ENCODE results near the gene NT5DC3. TPM values are rescaled to one million over a fixed set of nuclear protein-coding genes. Genes with fewer than 3 reads are reported as not detected.
A peak's percentile ranks its signal among the peaks of the same experiment; 100 is the strongest.

The NT5DC3 gene
- total RNA-seq, 4 donors from 2014 or later: 3.6 to 5.8 (median 4.4) TPM

DNA sequence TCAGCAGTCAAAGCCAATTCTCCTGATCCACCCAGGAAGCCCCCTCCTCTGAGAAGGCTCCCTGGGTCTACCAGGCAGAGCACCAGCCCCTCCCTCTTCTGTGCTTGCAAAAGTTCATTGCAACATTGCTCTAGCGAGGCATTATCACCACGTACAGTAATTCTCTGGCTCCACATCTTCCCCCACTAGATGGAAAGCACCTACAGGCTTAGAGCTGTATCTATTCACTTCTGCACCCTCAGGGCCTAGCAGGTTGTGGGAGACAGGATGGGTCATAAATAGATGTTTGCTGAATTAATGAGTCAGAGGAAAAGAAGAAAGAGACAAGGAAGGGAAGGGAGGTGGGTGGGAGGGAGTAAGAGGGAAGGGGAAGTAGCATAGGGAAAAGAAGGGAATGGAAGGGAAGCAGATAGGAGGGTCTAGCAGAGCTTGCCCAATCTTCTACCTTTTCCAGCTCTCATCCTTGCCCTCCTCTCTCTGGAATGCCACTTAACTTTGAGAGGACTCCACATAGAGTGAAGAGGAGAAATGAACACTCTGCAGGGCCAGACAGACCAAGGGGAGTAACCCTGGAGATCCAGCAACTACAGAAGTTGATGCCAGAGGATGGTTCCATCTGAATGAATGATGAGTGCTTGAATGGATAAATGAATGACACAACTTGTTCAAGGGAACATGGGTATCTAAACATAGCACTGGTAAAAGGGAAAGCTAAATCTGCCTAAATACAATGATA lies 42.0 kb upstream of the NT5DC3 start:
- peaks cover 5 to 14% of the 10 kb centered on the region in 2 donors for H3K4me1 ChIP-seq
- TF ChIP-seq POLR2A (IDR thresholded peaks at IDR 0.05): peak in 1 of 2 donors; percentile 15
- TF ChIP-seq, protein P1, sequence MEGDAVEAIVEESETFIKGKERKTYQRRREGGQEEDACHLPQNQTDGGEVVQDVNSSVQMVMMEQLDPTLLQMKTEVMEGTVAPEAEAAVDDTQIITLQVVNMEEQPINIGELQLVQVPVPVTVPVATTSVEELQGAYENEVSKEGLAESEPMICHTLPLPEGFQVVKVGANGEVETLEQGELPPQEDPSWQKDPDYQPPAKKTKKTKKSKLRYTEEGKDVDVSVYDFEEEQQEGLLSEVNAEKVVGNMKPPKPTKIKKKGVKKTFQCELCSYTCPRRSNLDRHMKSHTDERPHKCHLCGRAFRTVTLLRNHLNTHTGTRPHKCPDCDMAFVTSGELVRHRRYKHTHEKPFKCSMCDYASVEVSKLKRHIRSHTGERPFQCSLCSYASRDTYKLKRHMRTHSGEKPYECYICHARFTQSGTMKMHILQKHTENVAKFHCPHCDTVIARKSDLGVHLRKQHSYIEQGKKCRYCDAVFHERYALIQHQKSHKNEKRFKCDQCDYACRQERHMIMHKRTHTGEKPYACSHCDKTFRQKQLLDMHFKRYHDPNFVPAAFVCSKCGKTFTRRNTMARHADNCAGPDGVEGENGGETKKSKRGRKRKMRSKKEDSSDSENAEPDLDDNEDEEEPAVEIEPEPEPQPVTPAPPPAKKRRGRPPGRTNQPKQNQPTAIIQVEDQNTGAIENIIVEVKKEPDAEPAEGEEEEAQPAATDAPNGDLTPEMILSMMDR (IDR thresholded peaks at IDR 0.05): no peak
- H3K27me3 ChIP-seq: no peaks in the 10 kb centered on the region
- DNase-seq: peak; percentile 38 to 55
- peak overlapping the region in 1 of 3 donors; percentile 19 for H3K27ac ChIP-seq
- no peaks in the 10 kb centered on the region for H3K9me3 ChIP-seq
- no peak overlapping the region for H3K4me3 ChIP-seq (replicated peaks in 1 of 3)
- 66 to 67% methylated on average over 2 of the region's 2 CpGs for WGBS, 2 donors
- H3K36me3 ChIP-seq: no peaks in the 10 kb centered on the region
- intact Hi-C loops (cut with DNase I): no loop called here

DNA sequence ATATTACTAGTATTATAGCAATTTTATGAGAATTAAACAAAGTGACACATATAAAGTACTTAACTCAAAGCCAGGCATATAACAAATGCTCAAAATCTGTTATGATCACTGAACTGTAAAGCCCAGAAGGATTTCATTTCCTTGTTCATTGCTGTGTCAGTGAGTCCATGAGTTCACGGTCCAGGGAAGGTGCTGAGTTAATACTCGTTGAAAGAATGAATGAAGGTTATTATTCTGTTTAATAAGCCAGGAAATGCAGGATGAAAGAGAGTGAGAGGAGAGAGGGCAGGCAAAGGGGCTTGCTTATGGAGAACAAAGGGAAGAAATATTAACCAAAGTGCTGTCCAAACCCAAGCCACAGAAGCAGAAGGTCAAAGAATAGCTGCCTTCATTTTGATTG lies 40.2 kb upstream of the NT5DC3 start:
- no peak for DNase-seq
- no peaks in the 10 kb centered on the region for H3K36me3 ChIP-seq
- H3K27me3 ChIP-seq: no peaks in the 10 kb centered on the region
- intact Hi-C loops (cut with DNase I): no loop called here
- H3K9me3 ChIP-seq: no peaks in the 10 kb centered on the region
- H3K4me1 ChIP-seq: peaks cover 5 to 14% of the 10 kb centered on the region in 2 donors
- H3K27ac ChIP-seq: no peak overlapping the region
- H3K4me3 ChIP-seq (replicated peaks in 1 of 3): no peak overlapping the region
- no peak for TF ChIP-seq POLR2A (IDR thresholded peaks at IDR 0.05)
- TF ChIP-seq, protein P1 (IDR thresholded peaks at IDR 0.05): no peak
- WGBS, 2 donors: 41 to 51% methylated on average over 2 of the region's 2 CpGs

- no peaks in the 10 kb centered on the region for H3K27me3 ChIP-seq
- intact Hi-C loops (cut with DNase I): no loop called here
- H3K4me1 ChIP-seq: peaks cover 5 to 14% of the 10 kb centered on the region in 2 donors
- no peak overlapping the region for H3K27ac ChIP-seq
- no peak for DNase-seq
- WGBS, 2 donors: 43 to 57% methylated on average over 8 of the region's 8 CpGs
- no peak overlapping the region for H3K4me3 ChIP-seq (replicated peaks in 1 of 3)
- no peaks in the 10 kb centered on the region for H3K9me3 ChIP-seq
- TF ChIP-seq, protein P1 (IDR thresholded peaks at IDR 0.05): no peak
- no peak for TF ChIP-seq POLR2A (IDR thresholded peaks at IDR 0.05)
- H3K36me3 ChIP-seq: no peaks in the 10 kb centered on the region
Measured at GRCh38 chr12:103880299-103881142, 39.5 kb upstream of the NT5DC3 start.

DNA sequence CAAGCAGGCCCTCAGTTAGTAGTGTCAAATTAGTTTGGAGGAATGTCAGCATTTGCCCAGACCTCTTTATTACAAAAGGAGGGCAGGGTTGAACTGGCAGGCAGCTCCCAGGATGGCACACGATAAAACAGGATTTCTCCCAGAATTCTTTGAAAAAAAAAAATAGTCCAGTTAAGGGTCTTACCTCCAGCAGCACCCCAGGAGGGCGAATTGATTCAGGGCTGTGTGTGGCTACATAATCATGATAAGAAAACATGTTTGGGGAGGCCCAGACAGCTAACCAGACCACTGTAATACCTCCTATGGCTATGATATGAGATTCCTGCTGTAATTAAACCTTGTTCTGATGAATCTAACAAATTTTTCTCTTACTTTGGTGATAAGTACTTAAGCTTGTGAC lies 38.8 kb upstream of the NT5DC3 start:
- DNase-seq: no peak
- no peak overlapping the region for H3K4me3 ChIP-seq (replicated peaks in 1 of 3)
- H3K4me1 ChIP-seq: peaks cover 5 to 14% of the 10 kb centered on the region in 2 donors
- H3K27ac ChIP-seq: no peak overlapping the region
- no peaks in the 10 kb centered on the region for H3K36me3 ChIP-seq
- no peaks in the 10 kb centered on the region for H3K27me3 ChIP-seq
- 36 to 44% methylated on average over 2 of the region's 2 CpGs for WGBS, 2 donors
- no peaks in the 10 kb centered on the region for H3K9me3 ChIP-seq
- intact Hi-C loops (cut with DNase I): loop anchor here (10.0 kb wide), 1 partner anchor 225 kb away; no protein-coding TSS in a partner anchor
- TF ChIP-seq POLR2A (IDR thresholded peaks at IDR 0.05): no peak
- TF ChIP-seq, protein P1 (IDR thresholded peaks at IDR 0.05): no peak
